Naive B cell (primary cell): ENCODE data around the gene PAK6. TPM values are rescaled to one million over a fixed set of nuclear protein-coding genes. Genes with fewer than 3 reads are reported as not detected.
A peak's percentile ranks its signal among the peaks of the same experiment; 100 is the strongest.

Experiments used
- ATAC-seq, 2 donors: fragments of 150-1000 bp; cut with Tn5 transposase; 2 replicates each; pipeline ENCODE4 v1.10.0; 2021; ENCODE audit warnings: low read depth in 2 of 2, mild to moderate bottlenecking in 2 of 2, moderate library complexity in 2 of 2
- DNase-seq: peaks from one replicate; pipeline ENCODE4 v3.0.0; 2022
- H3K27ac Mint-ChIP-seq, 6 donors: one replicate each; pipeline ENCODE4 v1.8.0; 2020 to 2022; ENCODE audit warnings: mild to moderate bottlenecking in 6 of 6, mixed read lengths in 6 of 6, moderate library complexity in 5 of 6, inconsistent platforms in 2 of 6
- H3K27me3 Mint-ChIP-seq, 3 donors: one replicate each; pipeline ENCODE4 v1.8.0; 2021 to 2022; ENCODE audit warnings: mixed read lengths in 3 of 3, mild to moderate bottlenecking in 1 of 3
- H3K36me3 Mint-ChIP-seq, 2 donors: one replicate each; pipeline ENCODE4 v1.8.0; 2020 to 2022; ENCODE audit warnings: mixed read lengths in 2 of 2, inconsistent platforms in 1 of 2, mild to moderate bottlenecking in 1 of 2
- H3K4me1 Mint-ChIP-seq, 3 donors: one replicate each; pipeline ENCODE4 v1.8.0; 2020 to 2022; ENCODE audit warnings: mixed read lengths in 3 of 3, inconsistent platforms in 1 of 3, mild to moderate bottlenecking in 1 of 3, moderate library complexity in 1 of 3
- H3K4me3 Mint-ChIP-seq, 8 donors: one replicate each; pipeline ENCODE4 v1.8.0; 2020 to 2022; ENCODE audit warnings: mild to moderate bottlenecking in 8 of 8, mixed read lengths in 8 of 8, moderate library complexity in 8 of 8, inconsistent platforms in 2 of 8
- H3K9me3 Mint-ChIP-seq, 7 donors: one replicate each; pipeline ENCODE4 v1.8.0; 2020 to 2022; ENCODE audit warnings: mixed read lengths in 7 of 7, mild to moderate bottlenecking in 5 of 7, inconsistent platforms in 2 of 7, moderate library complexity in 1 of 7
- polyA plus RNA-seq, 6 donors: library from polyadenylated mRNA; unstranded; fragments of 300-500 nt; fragmentation: Illumina TruSeq; gene quantifications; one replicate each; pipeline ENCODE4 v1.2.3, GENCODE V29; 2021; ENCODE audit warnings: low read depth in 6 of 6

PAK6 gene
- polyA plus RNA-seq, 6 donors from 2014 or later = not detected

DNA sequence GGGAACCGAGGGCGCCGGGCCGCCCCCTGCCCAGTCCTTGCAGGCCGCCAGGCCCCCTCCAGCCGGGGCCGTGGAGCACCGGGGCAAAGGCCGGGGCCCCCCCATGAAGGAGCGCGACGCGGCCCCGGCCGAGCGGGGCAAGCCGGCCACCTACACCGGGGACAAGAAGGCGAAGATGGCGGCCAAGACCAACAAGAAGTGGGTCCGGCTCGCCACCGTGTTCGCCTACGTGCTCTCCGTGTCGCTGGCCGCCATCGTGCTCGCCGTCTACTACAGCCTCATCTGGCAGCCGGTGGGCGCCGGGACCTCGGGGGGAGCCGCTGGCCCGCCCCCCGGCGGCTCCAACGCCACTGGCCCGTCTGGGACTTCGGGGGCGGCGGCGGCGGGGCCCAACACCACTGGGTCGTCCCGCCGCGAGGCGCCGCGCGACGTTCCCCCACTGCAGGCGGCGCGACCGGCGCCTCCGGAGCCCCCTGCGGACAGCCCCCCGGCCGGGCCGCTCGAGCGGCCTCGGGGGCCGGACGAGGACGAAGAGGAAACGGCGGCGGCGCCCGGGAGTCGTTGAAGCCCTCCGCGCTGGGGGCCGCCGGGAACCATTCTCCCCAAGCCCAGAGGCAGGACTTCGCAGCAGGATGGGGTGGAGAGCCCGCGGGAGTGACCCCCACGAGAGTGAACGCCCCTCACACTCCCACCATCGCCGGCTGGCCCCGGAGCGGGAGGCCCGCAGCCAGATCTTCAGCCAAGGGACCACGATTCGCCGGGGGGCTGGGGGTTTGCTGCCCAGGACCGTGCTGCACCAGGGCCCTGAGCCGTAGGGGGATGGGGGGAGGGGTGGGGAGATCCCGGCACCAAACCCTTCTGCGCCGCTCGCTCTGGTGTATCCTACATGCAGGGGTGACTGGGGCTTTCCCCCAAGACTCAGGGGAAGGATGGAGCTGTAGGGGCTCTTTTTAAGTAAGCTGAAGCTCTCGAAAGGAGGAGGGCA lies 85.4 kb downstream of the PAK6 start:
- H3K27me3 Mint-ChIP-seq = no peaks in the 10 kb centered on the region

DNA sequence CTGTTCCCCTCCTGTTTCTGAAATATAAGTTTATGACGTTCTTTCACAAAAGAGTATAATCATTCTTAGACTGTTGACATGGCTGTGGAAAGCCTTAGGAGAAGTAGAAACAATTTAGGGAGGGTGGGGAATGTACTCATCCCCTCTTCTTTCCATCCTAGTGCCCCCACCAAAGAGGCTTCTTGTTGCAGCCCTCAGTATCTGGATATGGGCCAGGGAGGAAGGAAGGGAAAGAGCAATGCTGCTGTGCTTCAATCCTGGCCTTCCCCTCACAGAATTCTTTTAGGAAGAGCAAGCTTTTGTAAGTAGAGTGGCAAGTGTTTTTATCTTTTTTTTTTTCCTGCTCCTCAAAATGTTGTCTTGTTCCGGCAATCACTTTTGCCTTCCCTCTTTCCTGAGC lies 86.3 kb downstream of the PAK6 start:
- Mint-ChIP-seq H3K36me3 (no peaks in the 10 kb centered on the region), H3K27me3 (peaks cover 0 to 5% (median 0%) of the 10 kb centered on the region in 3 donors), H3K9me3 (no peaks in the 10 kb centered on the region), H3K4me3 (peak overlapping the region; percentile 67 to 93 (median 87)), H3K4me1 (peaks cover 20 to 45% (median 31%) of the 10 kb centered on the region in 3 donors), H3K27ac (peak overlapping the region in 2 of 6 donors; percentile 57 to 73)
- no peak for DNase-seq
- ATAC-seq = no peak

More for the DNA sequence above, 85.4 kb downstream of the PAK6 start:
- Mint-ChIP-seq H3K4me1 (peaks cover 20 to 48% (median 31%) of the 10 kb centered on the region in 3 donors), H3K4me3 (peak overlapping the region; percentile 67 to 93 (median 87)), H3K36me3 (no peaks in the 10 kb centered on the region), H3K9me3 (no peaks in the 10 kb centered on the region), H3K27ac (peak overlapping the region in 4 of 6 donors; percentile 4 to 73 (median 58))
- ATAC-seq (peak; percentile 30 to 34), DNase-seq (peak; percentile 26)

DNA sequence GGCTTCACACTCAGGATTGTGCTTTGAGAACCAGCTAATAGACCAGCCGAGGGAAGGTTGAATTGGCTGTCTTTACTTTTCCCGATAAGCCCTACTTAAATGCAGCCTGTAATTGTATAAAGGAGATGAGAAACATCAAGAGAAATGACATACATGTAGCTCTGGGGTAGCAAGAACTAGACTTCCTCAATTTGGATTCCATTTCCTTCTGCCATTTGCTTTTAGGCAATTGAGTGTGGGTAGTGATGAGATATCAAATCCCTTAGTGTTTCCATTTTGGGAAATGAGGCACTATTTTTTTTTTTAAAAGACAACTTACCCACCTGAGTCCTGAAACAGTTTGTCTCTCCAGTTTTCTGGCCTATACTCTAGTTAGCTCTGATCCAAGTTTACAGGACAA lies 86.8 kb downstream of the PAK6 start:
- H3K9me3 Mint-ChIP-seq = no peaks in the 10 kb centered on the region
- peaks cover 20 to 44% (median 31%) of the 10 kb centered on the region in 3 donors for H3K4me1 Mint-ChIP-seq
- peak overlapping the region in 4 of 8 donors; percentile 17 to 93 (median 87) for H3K4me3 Mint-ChIP-seq
- ATAC-seq (no peak), DNase-seq (no peak)
- H3K27ac Mint-ChIP-seq = no peak overlapping the region
- H3K27me3 Mint-ChIP-seq = peaks cover 0 to 5% (median 4%) of the 10 kb centered on the region in 3 donors
- H3K36me3 Mint-ChIP-seq = no peaks in the 10 kb centered on the region

Other genes starting within 250 kb of the PAK6 start
- gene SRP14, start 199.9 kb upstream of the PAK6 start, polyA plus RNA-seq = 1,000 to 10,000 TPM in 1 of 6 donors, 100 to 1,000 TPM in 5; 640 to 1,092 (median 833) TPM
- gene BMF, start 130.2 kb upstream of the PAK6 start, polyA plus RNA-seq = 1 to 10 TPM in 5 of 6 donors, under 1 TPM in 1; 0.66 to 7.7 (median 5.5) TPM
- gene BUB1B, start 78.0 kb upstream of the PAK6 start, polyA plus RNA-seq = 1 to 10 TPM in 3 of 6 donors, under 1 TPM in 3; 0.30 to 3.7 (median 0.78) TPM
- gene ANKRD63, start 44.0 kb downstream of the PAK6 start, polyA plus RNA-seq = under 1 TPM in 1 of 6 donors, not detected in 5; 0.29 TPM
- 10 to 100 TPM; 11.4 to 22.6 (median 15.9) TPM for gene PLCB2, start 68.9 kb downstream of the PAK6 start, polyA plus RNA-seq
- 1 to 10 TPM in 4 of 6 donors, under 1 TPM in 2; 0.32 to 3.4 (median 1.4) TPM for gene INAFM2, start 84.6 kb downstream of the PAK6 start, polyA plus RNA-seq
- gene CCDC9B, start 101.9 kb downstream of the PAK6 start, polyA plus RNA-seq = under 1 TPM in 2 of 6 donors, not detected in 4; 0.25 to 0.40 TPM
- gene PHGR1, start 112.0 kb downstream of the PAK6 start, polyA plus RNA-seq = not detected
- gene DISP2, start 119.2 kb downstream of the PAK6 start, polyA plus RNA-seq = under 1 TPM in 3 of 6 donors, not detected in 3; 0.23 to 0.47 (median 0.25) TPM
- gene KNSTRN, start 143.7 kb downstream of the PAK6 start, polyA plus RNA-seq = 1 to 10 TPM; 2.8 to 6.4 (median 3.6) TPM
- gene IVD, start 166.7 kb downstream of the PAK6 start, polyA plus RNA-seq = 10 to 100 TPM; 15.6 to 36.3 (median 22.2) TPM
- 1 to 10 TPM in 5 of 6 donors, under 1 TPM in 1; 0.37 to 3.0 (median 1.9) TPM for gene BAHD1, start 201.9 kb downstream of the PAK6 start, polyA plus RNA-seq
- 1 to 10 TPM; 1.4 to 3.2 (median 2.2) TPM for gene CHST14, start 231.9 kb downstream of the PAK6 start, polyA plus RNA-seq